ENCODE measurements around the gene TRMT112. TPM values are rescaled to one million over a fixed set of nuclear protein-coding genes. Genes with fewer than 3 reads are reported as not detected.

TRMT112 gene
- total RNA-seq, 4 donors from 2014 or later = 202 to 248 (median 211) TPM

- intact Hi-C loops (cut with DNase I) = no loop called here
- TF ChIP-seq CTCF (IDR thresholded peaks at IDR 0.05) (no peak), POLR2A (IDR thresholded peaks at IDR 0.05) (no peak)
- WGBS, 2 donors = 83 to 86% methylated on average over 2 to 7 of the region's 18 CpGs
- no peak overlapping the region for H3K27ac ChIP-seq
- no peak for DNase-seq
- H3K4me3 ChIP-seq = no peak overlapping the region
- peaks cover 25 to 49% (median 28%) of the 10 kb centered on the region in 3 donors for H3K4me1 ChIP-seq
- no peaks in the 10 kb centered on the region for H3K9me3 ChIP-seq
- H3K27me3 ChIP-seq = no peaks in the 10 kb centered on the region
- peaks cover 11 to 67% (median 41%) of the 10 kb centered on the region in 3 donors for H3K36me3 ChIP-seq
These were observed 44.3 kb upstream of the TRMT112 start for GRCh38 chr11:64361659-64362058.

- TF ChIP-seq CTCF (IDR thresholded peaks at IDR 0.05) = no peak
- TF ChIP-seq POLR2A (IDR thresholded peaks at IDR 0.05) = no peak
- WGBS, 2 donors = 68 to 76% methylated on average over 2 to 3 of the region's 13 CpGs
- Histone ChIP-seq H3K27ac (no peak overlapping the region), H3K4me1 (peaks cover 26 to 45% (median 28%) of the 10 kb centered on the region in 3 donors), H3K27me3 (no peaks in the 10 kb centered on the region), H3K9me3 (no peaks in the 10 kb centered on the region), H3K4me3 (peak overlapping the region; percentile 67 to 97 (median 88)), H3K36me3 (peaks cover 11 to 55% (median 29%) of the 10 kb centered on the region in 3 donors)
- no peak for DNase-seq
- intact Hi-C loops (cut with DNase I) = no loop called here
These were observed 43.1 kb upstream of the TRMT112 start for GRCh38 chr11:64360448-64360921.

GRCh38 chr11:64359712-64360445, 42.5 kb upstream of the TRMT112 start:
- no peaks in the 10 kb centered on the region for H3K9me3 ChIP-seq

GRCh38 chr11:64358907-64359711, 41.8 kb upstream of the TRMT112 start, which contains the start of gene RPS6KA4:
RPS6KA4 (plus strand) TSS chr11:64359162; CDS start chr11:64359236, 74 bp downstream.
- Histone ChIP-seq H3K4me1 (peaks cover 28 to 54% (median 34%) of the 10 kb centered on the region in 3 donors), H3K36me3 (peaks cover 11 to 41% (median 22%) of the 10 kb centered on the region in 3 donors), H3K27me3 (no peaks in the 10 kb centered on the region), H3K27ac (peak within 1 kb of the TSS; percentile 89 to 93 (median 90)), H3K4me3 (peak within 1 kb of the TSS; percentile 67 to 97 (median 88)), H3K9me3 (no peaks in the 10 kb centered on the region)
- WGBS, 2 donors = 0% methylated on average over 6 to 10 of the region's 70 CpGs
- intact Hi-C loops (cut with DNase I) = no loop called here
- TF ChIP-seq POLR2A (IDR thresholded peaks at IDR 0.05) (peak in 2 of 4 donors; percentile 54 to 67), CTCF (IDR thresholded peaks at IDR 0.05) (peak in 2 of 6 experiments; percentile 6 to 12)
- DNase-seq = no peak

More at GRCh38 chr11:64359712-64360445, 42.5 kb upstream of the TRMT112 start:
- no peaks in the 10 kb centered on the region for H3K27me3 ChIP-seq
- peak overlapping the region; percentile 67 to 97 (median 88) for H3K4me3 ChIP-seq
- no peak for TF ChIP-seq POLR2A (IDR thresholded peaks at IDR 0.05)
- peak in 2 of 6 experiments; percentile 6 to 25 for TF ChIP-seq CTCF (IDR thresholded peaks at IDR 0.05)
- H3K36me3 ChIP-seq = peaks cover 11 to 49% (median 23%) of the 10 kb centered on the region in 3 donors
- H3K4me1 ChIP-seq = peaks cover 28 to 51% (median 33%) of the 10 kb centered on the region in 3 donors
- intact Hi-C loops (cut with DNase I) = no loop called here
- 20 to 24% methylated on average over 7 to 8 of the region's 38 CpGs for WGBS, 2 donors
- no peak for DNase-seq
- H3K27ac ChIP-seq = peak overlapping the region in 3 of 4 donors; percentile 89 to 93 (median 90)
